Transverse colon (tissue), 4 donors: ENCODE data around the gene DNAAF3.

ENCODE experiments used
- CTCF ChIP-seq, 5 experiments: fragments of 200-600 bp in 3 of 5; fragments of 450-650 bp in 2 of 5; sonication (generic) in 3 of 5; IDR thresholded peaks; 1 replicate in 2 of 5; 2 replicates in 3 of 5; pipeline ENCODE4 v1.5.1; 2016 to 2017; ENCODE audit warnings: antibody characterized with exemption in 5 of 5, inconsistent platforms in 3 of 5, mild to moderate bottlenecking in 2 of 5, moderate library complexity in 1 of 5
- POLR2AphosphoS5 ChIP-seq, 3 donors: sonication (generic); formaldehyde crosslinking; IDR thresholded peaks; one replicate each; pipeline ENCODE4 v1.6.1; 2016; ENCODE audit warnings: antibody characterized with exemption in 3 of 3

GRCh38 chr19:55149078-55150003 lies 17.1 kb downstream of the DNAAF3 start, which contains the start of gene TNNT1:
- TF ChIP-seq CTCF (IDR thresholded peaks at IDR 0.05) (no peak), POLR2AphosphoS5 (IDR thresholded peaks at IDR 0.05) (no peak)
